ENCODE results near the gene CHST7.

The CHST7 gene

DNA sequence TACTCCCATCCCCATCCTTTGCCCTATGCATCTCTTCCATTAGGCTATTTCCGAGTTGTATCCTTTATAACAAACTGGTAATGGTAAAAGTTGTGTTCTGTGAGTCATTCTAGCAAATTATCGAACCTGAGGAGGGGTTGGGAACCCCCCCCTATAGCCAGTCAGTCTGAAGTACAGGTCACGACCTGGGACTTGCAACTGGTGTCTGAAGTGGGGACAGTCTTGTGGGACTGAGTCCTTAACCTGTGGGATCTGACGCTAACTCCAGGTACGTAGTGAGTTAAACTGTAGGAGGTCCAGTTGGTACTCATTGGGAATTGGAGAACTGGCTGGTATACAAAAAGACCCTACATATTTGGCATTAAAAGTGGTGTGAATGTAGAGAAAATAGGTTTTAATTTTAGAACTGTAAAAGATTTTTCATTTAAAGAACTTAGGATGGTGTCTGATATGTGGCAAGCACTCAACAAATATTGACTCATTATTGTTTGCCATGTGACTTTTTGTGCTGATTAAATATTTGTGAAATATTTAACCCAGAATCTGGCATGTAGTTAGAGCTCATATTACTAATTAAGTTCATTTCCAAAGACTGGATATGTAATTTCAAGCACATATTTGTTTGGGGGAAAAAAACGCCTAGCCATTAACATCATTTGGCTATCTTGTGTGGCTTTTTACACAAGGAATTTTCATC is 50.7 kb downstream of the CHST7 start:
- H2AFZ ChIP-seq (ENCODE audit: low read depth, low read length), result no peak overlapping the region
- H3K27me3 ChIP-seq (ENCODE audit: insufficient read depth, low read length, poor library complexity), result no peaks in the 10 kb centered on the region
- H4K20me1 ChIP-seq (ENCODE audit: insufficient read depth, low read length), result no peaks in the 10 kb centered on the region
- H3K9ac ChIP-seq (ENCODE audit: low read depth, low read length), result no peak overlapping the region
- no peaks in the 10 kb centered on the region for H3K36me3 ChIP-seq (ENCODE audit: insufficient read depth, low read length)
- H3K4me2 ChIP-seq (ENCODE audit: insufficient read depth, low read length), result no peak overlapping the region
- no peak for ATAC-seq (ENCODE audit: insufficient read depth, low read depth)
- no peaks in the 10 kb centered on the region for H3K9me3 ChIP-seq (ENCODE audit: insufficient read depth, low read length, severe bottlenecking)
- no peak overlapping the region for H3K4me3 ChIP-seq (ENCODE audit: low read depth in 1 of 2, low read length in 2 of 2)
- H3K4me1 ChIP-seq (ENCODE audit: insufficient read depth, low read length), result no peaks in the 10 kb centered on the region
- DNase-seq, result no peak
- H3K27ac ChIP-seq (ENCODE audit: low read length), result no peak overlapping the region
- no peaks in the 10 kb centered on the region for H3K79me2 ChIP-seq (ENCODE audit: insufficient read depth, low read length)
- no peak for TF ChIP-seq EZH2 (IDR thresholded peaks at IDR 0.05; ENCODE audit: borderline replicate concordance, low read depth, low read length, severe bottlenecking)
- TF ChIP-seq, protein P1, sequence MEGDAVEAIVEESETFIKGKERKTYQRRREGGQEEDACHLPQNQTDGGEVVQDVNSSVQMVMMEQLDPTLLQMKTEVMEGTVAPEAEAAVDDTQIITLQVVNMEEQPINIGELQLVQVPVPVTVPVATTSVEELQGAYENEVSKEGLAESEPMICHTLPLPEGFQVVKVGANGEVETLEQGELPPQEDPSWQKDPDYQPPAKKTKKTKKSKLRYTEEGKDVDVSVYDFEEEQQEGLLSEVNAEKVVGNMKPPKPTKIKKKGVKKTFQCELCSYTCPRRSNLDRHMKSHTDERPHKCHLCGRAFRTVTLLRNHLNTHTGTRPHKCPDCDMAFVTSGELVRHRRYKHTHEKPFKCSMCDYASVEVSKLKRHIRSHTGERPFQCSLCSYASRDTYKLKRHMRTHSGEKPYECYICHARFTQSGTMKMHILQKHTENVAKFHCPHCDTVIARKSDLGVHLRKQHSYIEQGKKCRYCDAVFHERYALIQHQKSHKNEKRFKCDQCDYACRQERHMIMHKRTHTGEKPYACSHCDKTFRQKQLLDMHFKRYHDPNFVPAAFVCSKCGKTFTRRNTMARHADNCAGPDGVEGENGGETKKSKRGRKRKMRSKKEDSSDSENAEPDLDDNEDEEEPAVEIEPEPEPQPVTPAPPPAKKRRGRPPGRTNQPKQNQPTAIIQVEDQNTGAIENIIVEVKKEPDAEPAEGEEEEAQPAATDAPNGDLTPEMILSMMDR (IDR thresholded peaks at IDR 0.05; ENCODE audit: borderline replicate concordance, extremely low read depth, low read length, poor library complexity, severe bottlenecking), result no peak

DNA sequence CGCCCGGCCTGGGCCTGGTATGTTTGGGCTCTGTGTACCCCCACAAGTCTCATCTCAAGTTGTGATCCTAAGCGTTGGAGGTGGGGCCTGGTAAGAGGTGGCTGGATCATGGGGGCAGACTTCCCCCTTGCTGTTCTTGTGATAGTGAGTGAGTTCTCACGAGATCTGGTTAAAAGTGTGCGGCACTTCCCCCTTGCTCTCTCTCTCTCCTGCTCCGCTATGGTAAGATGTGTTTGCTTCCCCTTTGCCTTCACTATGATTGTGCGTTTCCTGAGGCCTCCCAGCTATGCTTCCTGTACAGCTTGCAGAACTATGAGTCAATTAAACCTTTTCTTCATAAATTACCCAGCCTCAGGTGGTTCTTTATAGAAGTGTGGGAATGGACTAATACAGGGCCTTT is 53.0 kb downstream of the CHST7 start:
- ATAC-seq (ENCODE audit: insufficient read depth, low read depth) (no peak), DNase-seq (no peak)
- Histone ChIP-seq H3K27ac (ENCODE audit: low read length) (no peak overlapping the region), H3K4me2 (ENCODE audit: insufficient read depth, low read length) (no peak overlapping the region), H3K9me3 (ENCODE audit: insufficient read depth, low read length, severe bottlenecking) (no peaks in the 10 kb centered on the region), H3K27me3 (ENCODE audit: insufficient read depth, low read length, poor library complexity) (no peaks in the 10 kb centered on the region), H3K4me1 (ENCODE audit: insufficient read depth, low read length) (no peaks in the 10 kb centered on the region), H3K36me3 (ENCODE audit: insufficient read depth, low read length) (no peaks in the 10 kb centered on the region), H3K4me3 (ENCODE audit: low read depth in 1 of 2, low read length in 2 of 2) (no peak overlapping the region), H3K9ac (ENCODE audit: low read depth, low read length) (no peak overlapping the region), H4K20me1 (ENCODE audit: insufficient read depth, low read length) (no peaks in the 10 kb centered on the region), H2AFZ (ENCODE audit: low read depth, low read length) (no peak overlapping the region), H3K79me2 (ENCODE audit: insufficient read depth, low read length) (no peaks in the 10 kb centered on the region)
- no peak for TF ChIP-seq EZH2 (IDR thresholded peaks at IDR 0.05; ENCODE audit: borderline replicate concordance, low read depth, low read length, severe bottlenecking)
- TF ChIP-seq, protein P1 (IDR thresholded peaks at IDR 0.05; ENCODE audit: borderline replicate concordance, extremely low read depth, low read length, poor library complexity, severe bottlenecking), result no peak

- Histone ChIP-seq H3K4me1 (ENCODE audit: insufficient read depth, low read length) (no peaks in the 10 kb centered on the region), H3K9me3 (ENCODE audit: insufficient read depth, low read length, severe bottlenecking) (no peaks in the 10 kb centered on the region), H3K4me2 (ENCODE audit: insufficient read depth, low read length) (no peak overlapping the region)
These were observed 53.5 kb downstream of the CHST7 start for GRCh38 chrX:46627062-46627461.

More at GRCh38 chrX:46627062-46627461, 53.5 kb downstream of the CHST7 start:
- no peak overlapping the region for H3K4me3 ChIP-seq (ENCODE audit: low read depth in 1 of 2, low read length in 2 of 2)
- ATAC-seq (ENCODE audit: insufficient read depth, low read depth), result no peak
- H3K79me2 ChIP-seq (ENCODE audit: insufficient read depth, low read length), result no peaks in the 10 kb centered on the region
- H3K9ac ChIP-seq (ENCODE audit: low read depth, low read length), result no peak overlapping the region
- no peak overlapping the region for H2AFZ ChIP-seq (ENCODE audit: low read depth, low read length)
- no peak overlapping the region for H3K27ac ChIP-seq (ENCODE audit: low read length)
- no peaks in the 10 kb centered on the region for H3K36me3 ChIP-seq (ENCODE audit: insufficient read depth, low read length)
- no peaks in the 10 kb centered on the region for H3K27me3 ChIP-seq (ENCODE audit: insufficient read depth, low read length, poor library complexity)
- no peaks in the 10 kb centered on the region for H4K20me1 ChIP-seq (ENCODE audit: insufficient read depth, low read length)
- TF ChIP-seq, protein P1 (IDR thresholded peaks at IDR 0.05; ENCODE audit: borderline replicate concordance, extremely low read depth, low read length, poor library complexity, severe bottlenecking), result no peak
- TF ChIP-seq EZH2 (IDR thresholded peaks at IDR 0.05; ENCODE audit: borderline replicate concordance, low read depth, low read length, severe bottlenecking), result no peak
- no peak for DNase-seq

Measured in DND-41 (cell line).